Body of pancreas (tissue), 4 donors: ENCODE results near the gene PTPRN2. TPM values are rescaled to one million over a fixed set of nuclear protein-coding genes. Genes with fewer than 3 reads are reported as not detected.

Experiments used
- ATAC-seq: fragments of 150-250 bp; one replicate; pipeline ENCODE4 v1.9.1; 2016
- DNase-seq, 4 donors: peaks; one replicate each; pipeline ENCODE4 v3.0.0-alpha.2; 2019
- H3K27ac ChIP-seq, 4 donors: fragments of 200-600 bp; sonication (generic); 1 replicate in 3 of 4; 2 replicates in 1 of 4; pipeline versions ENCODE4 v1.5.1 to v1.6.1; 2016 to 2019; ENCODE audit warnings: mild to moderate bottlenecking in 1 of 4, mixed read lengths in 1 of 4, moderate library complexity in 1 of 4
- H3K27me3 ChIP-seq, 2 donors: fragments of 200-600 bp; sonication (generic); one replicate each; pipeline ENCODE4 v1.6.0; 2016; ENCODE audit warnings: mild to moderate bottlenecking in 1 of 2
- H3K36me3 ChIP-seq, 2 donors: fragments of 200-600 bp; sonication (generic); replicated peaks in 1 of 2; 2 replicates each; pipeline ENCODE4 v1.5.1; 2016; ENCODE audit warnings: low read depth in 2 of 2; ENCODE audit not compliant: insufficient read depth in 1 of 2
- H3K4me1 ChIP-seq: fragments of 200-600 bp; sonication (generic); one replicate; pipeline ENCODE4 v1.6.0; 2016
- H3K4me3 ChIP-seq, 2 donors: fragments of 200-600 bp; sonication (generic); 1 replicate in 1 of 2; 2 replicates in 1 of 2; pipeline ENCODE4 v1.5.1; 2016 to 2019
- H3K9me3 ChIP-seq, 3 donors: fragments of 200-600 bp; sonication (generic); 1 replicate in 2 of 3; 2 replicates in 1 of 3; pipeline ENCODE4 v1.5.1; 2016
- CTCF ChIP-seq, 7 experiments: fragments of 450-650 bp in 4 of 7; fragments of 200-600 bp in 3 of 7; sonication (generic) in 3 of 7; IDR thresholded peaks; one replicate each; pipeline ENCODE4 v1.5.1; 2016 to 2019; ENCODE audit warnings: antibody characterized with exemption in 7 of 7
- POLR2A ChIP-seq, 3 donors: fragments of 450-650 bp; IDR thresholded peaks; one replicate each; pipeline ENCODE4 v1.6.1; 2016; ENCODE audit warnings: antibody characterized with exemption in 3 of 3, mild to moderate bottlenecking in 2 of 3
- WGBS, 2 donors: methylation state at CpG; one replicate each; pipeline ENCODE4 v1.1.5; 2017; 5-methylcytosine and 5-hydroxymethylcytosine counted together
- intact Hi-C: fragments of 100-400 bp; cut with DNase I; formaldehyde crosslinking; loops from one replicate; pipeline ENCODE4 v1.15.1; 2023
- total RNA-seq, 2 donors: library from RNA; depleted of rRNA; stranded (reverse); fragments of >200 nt; gene quantifications; one replicate each; pipeline ENCODE4 v1.1.0, GENCODE V29; 2016

Gene PTPRN2
- total RNA-seq, 2 donors from 2014 or later, result 31.6 to 76.1 TPM

GRCh38 chr7:157806711-157807110 lies 780.9 kb downstream of the PTPRN2 start:
- intact Hi-C loops, result no loop called here
- no peak for DNase-seq
- Histone ChIP-seq H3K27me3 (no peaks in the 10 kb centered on the region), H3K4me1 (no peaks in the 10 kb centered on the region), H3K4me3 (no peak overlapping the region), H3K9me3 (no peaks in the 10 kb centered on the region), H3K27ac (no peak overlapping the region), H3K36me3 (no peaks in the 10 kb centered on the region)
- 66 to 87% methylated on average over 2 to 4 of the region's 4 CpGs for WGBS, 2 donors
- TF ChIP-seq CTCF (IDR thresholded peaks at IDR 0.05) (no peak), POLR2A (IDR thresholded peaks at IDR 0.05) (no peak)
- no peak for ATAC-seq

- no peaks in the 10 kb centered on the region for H3K9me3 ChIP-seq
- no peak for ATAC-seq
- H3K36me3 ChIP-seq, result no peaks in the 10 kb centered on the region
- H3K27ac ChIP-seq, result no peak overlapping the region
- no peak overlapping the region for H3K4me3 ChIP-seq
- 40 to 72% methylated on average over 1 to 6 of the region's 6 CpGs for WGBS, 2 donors
- TF ChIP-seq POLR2A (IDR thresholded peaks at IDR 0.05) (no peak), CTCF (IDR thresholded peaks at IDR 0.05) (no peak)
- intact Hi-C loops, result no loop called here
- no peak for DNase-seq
- no peaks in the 10 kb centered on the region for H3K27me3 ChIP-seq
- no peaks in the 10 kb centered on the region for H3K4me1 ChIP-seq
These were observed 781.9 kb downstream of the PTPRN2 start for GRCh38 chr7:157805713-157806112.

GRCh38 chr7:157803906-157804305 lies 783.7 kb downstream of the PTPRN2 start:
- no peaks in the 10 kb centered on the region for H3K4me1 ChIP-seq
- no peaks in the 10 kb centered on the region for H3K36me3 ChIP-seq
- DNase-seq, result no peak
- intact Hi-C loops, result no loop called here
- ATAC-seq, result no peak
- no peak overlapping the region for H3K4me3 ChIP-seq
- no peak for TF ChIP-seq POLR2A (IDR thresholded peaks at IDR 0.05)
- no peak for TF ChIP-seq CTCF (IDR thresholded peaks at IDR 0.05)
- H3K27me3 ChIP-seq, result no peaks in the 10 kb centered on the region
- no peak overlapping the region for H3K27ac ChIP-seq
- H3K9me3 ChIP-seq, result no peaks in the 10 kb centered on the region
- 87 to 96% methylated on average over 5 of the region's 5 CpGs for WGBS, 2 donors

GRCh38 chr7:157801971-157802675 lies 785.5 kb downstream of the PTPRN2 start:
- Histone ChIP-seq H3K4me1 (no peaks in the 10 kb centered on the region), H3K4me3 (no peak overlapping the region), H3K9me3 (no peaks in the 10 kb centered on the region), H3K27ac (no peak overlapping the region), H3K36me3 (no peaks in the 10 kb centered on the region), H3K27me3 (no peaks in the 10 kb centered on the region)
- TF ChIP-seq POLR2A (IDR thresholded peaks at IDR 0.05) (no peak), CTCF (IDR thresholded peaks at IDR 0.05) (no peak)
- ATAC-seq, result no peak
- intact Hi-C loops, result no loop called here
- 95 to 96% methylated on average over 42 of the region's 42 CpGs for WGBS, 2 donors
- DNase-seq, result no peak

DNA sequence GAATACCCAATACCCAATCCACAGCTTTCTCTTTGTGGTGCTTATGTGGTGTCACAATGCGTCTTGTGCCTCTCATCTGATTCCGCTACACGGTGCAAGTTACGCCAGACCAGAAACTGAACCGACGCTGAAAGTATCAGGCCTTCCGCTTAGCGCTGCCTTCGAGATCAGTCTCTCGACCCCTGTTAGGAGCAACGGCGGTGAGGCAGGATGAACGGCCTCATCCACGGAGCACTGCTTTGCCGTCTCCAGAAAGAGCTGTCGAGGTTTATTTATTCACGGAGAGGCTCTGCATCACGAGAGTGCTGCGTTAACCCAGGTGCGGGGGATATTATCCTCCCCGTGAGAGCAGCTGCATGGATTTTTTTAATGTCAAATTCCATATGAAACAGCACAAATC lies 786.5 kb downstream of the PTPRN2 start:
- intact Hi-C loops, result no loop called here
- H3K36me3 ChIP-seq, result no peaks in the 10 kb centered on the region
- H3K27ac ChIP-seq, result no peak overlapping the region
- 92 to 94% methylated on average over 21 of the region's 21 CpGs for WGBS, 2 donors
- DNase-seq (no peak), ATAC-seq (no peak)
- no peaks in the 10 kb centered on the region for H3K9me3 ChIP-seq
- no peaks in the 10 kb centered on the region for H3K4me1 ChIP-seq
- no peak for TF ChIP-seq POLR2A (IDR thresholded peaks at IDR 0.05)
- TF ChIP-seq CTCF (IDR thresholded peaks at IDR 0.05), result no peak
- no peaks in the 10 kb centered on the region for H3K27me3 ChIP-seq
- no peak overlapping the region for H3K4me3 ChIP-seq
